ENCODE measurements around the gene BACH2. TPM values are rescaled to one million over a fixed set of nuclear protein-coding genes. Genes with fewer than 3 reads are reported as not detected.

Gene BACH2
- total RNA-seq, 2 donors from 2014 or later, result 53.7 to 69.9 TPM

DNA sequence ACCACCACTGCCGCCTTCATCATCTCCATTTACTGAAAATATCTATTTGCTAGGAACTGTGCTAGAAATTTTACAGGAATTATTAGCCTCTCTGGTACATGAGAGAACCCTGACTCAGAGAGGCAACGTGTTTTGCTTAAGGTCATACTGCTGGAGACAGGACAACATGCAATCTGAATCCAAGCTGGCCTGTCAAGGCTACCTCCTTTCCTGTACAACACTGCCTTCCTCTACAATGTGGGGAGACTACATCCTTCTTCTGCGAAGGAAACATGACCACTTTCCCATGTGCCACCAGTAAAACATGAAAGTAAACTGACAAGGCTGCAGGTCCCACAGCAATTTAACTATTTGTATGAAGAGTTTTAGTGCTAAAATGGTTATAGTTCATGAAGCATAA lies 200.9 kb downstream of the BACH2 start:
- Mint-ChIP-seq H3K4me3 (no peak overlapping the region), H3K27ac (peak overlapping the region; percentile 16), H3K36me3 (ENCODE audit: low read depth) (no peaks in the 10 kb centered on the region), H3K27me3 (no peaks in the 10 kb centered on the region), H3K4me1 (peaks cover 41% of the 10 kb centered on the region)
- ATAC-seq, result no peak
- no peak for DNase-seq
- H3K9me3 ChIP-seq (ENCODE audit: control insufficient read depth, low read length, poor library complexity, severe bottlenecking), result no peaks in the 10 kb centered on the region

DNA sequence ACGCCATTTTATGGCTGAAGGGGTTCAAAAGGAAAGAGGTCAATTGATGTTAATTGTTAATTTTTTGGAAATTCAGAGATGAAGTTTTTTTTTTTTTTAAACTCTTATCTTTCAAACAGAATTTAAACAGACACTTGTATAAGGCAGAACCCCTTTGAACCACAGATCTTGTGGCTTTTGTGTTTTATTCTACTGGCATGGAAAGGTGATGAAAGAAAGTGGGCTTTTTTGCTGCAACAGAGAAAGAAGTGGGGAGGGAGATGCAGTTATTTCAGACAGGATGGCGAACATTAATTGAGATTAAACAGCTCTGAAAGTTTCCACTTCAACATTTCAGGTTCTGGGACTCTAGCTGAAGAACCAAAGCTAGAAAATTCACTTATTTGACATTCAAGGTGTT lies 201.5 kb downstream of the BACH2 start:
- Mint-ChIP-seq H3K27me3 (no peaks in the 10 kb centered on the region), H3K4me3 (no peak overlapping the region), H3K27ac (peak overlapping the region; percentile 39), H3K36me3 (ENCODE audit: low read depth) (no peaks in the 10 kb centered on the region), H3K4me1 (peaks cover 41% of the 10 kb centered on the region)
- DNase-seq, result no peak
- ATAC-seq, result no peak
- no peaks in the 10 kb centered on the region for H3K9me3 ChIP-seq (ENCODE audit: control insufficient read depth, low read length, poor library complexity, severe bottlenecking)

DNA sequence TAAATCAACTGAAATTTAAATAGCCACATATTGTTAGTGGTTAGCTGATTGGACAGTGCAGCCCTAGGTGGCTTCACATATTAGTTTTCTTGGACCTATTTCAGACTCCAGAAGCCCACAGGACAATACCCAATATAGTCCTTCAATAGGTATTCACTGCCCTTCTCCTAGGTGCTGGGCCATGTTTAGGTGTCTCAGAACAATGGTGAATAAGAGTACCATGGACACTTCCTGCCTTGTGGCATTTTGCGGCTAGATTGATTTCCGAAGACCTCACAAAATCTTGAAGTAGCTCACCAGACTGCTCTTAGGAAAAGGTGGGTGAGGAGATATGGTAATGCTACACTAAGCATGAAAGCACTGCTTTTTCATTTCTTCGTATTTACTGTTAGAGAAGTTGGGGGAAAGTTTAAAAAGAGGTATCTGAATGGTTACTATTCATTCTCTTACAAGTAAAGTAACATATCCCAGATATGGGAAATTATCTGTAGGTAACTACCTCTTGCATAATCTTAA lies 203.0 kb downstream of the BACH2 start:
- Mint-ChIP-seq H3K27ac (no peak overlapping the region), H3K4me3 (no peak overlapping the region), H3K4me1 (peaks cover 33% of the 10 kb centered on the region), H3K36me3 (ENCODE audit: low read depth) (no peaks in the 10 kb centered on the region), H3K27me3 (no peaks in the 10 kb centered on the region)
- DNase-seq (no peak), ATAC-seq (no peak)
- no peaks in the 10 kb centered on the region for H3K9me3 ChIP-seq (ENCODE audit: control insufficient read depth, low read length, poor library complexity, severe bottlenecking)

DNA sequence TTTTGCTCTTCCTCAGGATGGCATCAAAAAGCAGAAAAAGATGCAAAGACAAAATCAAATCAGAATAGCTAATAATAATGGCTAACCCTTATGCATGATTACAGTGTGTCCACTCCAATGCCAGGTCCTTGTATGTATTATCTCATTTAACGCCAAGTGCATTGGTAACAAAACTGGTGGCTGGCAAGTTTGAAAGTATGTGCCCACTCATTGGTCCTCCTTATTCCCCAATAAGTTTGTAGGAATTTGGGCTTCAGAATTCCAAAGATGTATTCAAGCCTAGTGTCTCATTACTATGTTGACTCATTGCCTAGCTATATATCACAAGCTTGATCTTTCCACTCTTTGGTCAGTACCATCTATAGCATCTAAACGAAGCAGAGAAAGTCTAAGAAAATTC lies 205.8 kb downstream of the BACH2 start:
- ATAC-seq, result no peak
- peaks cover 2% of the 10 kb centered on the region for H3K36me3 Mint-ChIP-seq (ENCODE audit: low read depth)
- H3K4me3 Mint-ChIP-seq, result no peak overlapping the region
- no peaks in the 10 kb centered on the region for H3K27me3 Mint-ChIP-seq
- H3K4me1 Mint-ChIP-seq, result peaks cover 12% of the 10 kb centered on the region
- no peaks in the 10 kb centered on the region for H3K9me3 ChIP-seq (ENCODE audit: control insufficient read depth, low read length, poor library complexity, severe bottlenecking)
- no peak for DNase-seq
- no peak overlapping the region for H3K27ac Mint-ChIP-seq

DNA sequence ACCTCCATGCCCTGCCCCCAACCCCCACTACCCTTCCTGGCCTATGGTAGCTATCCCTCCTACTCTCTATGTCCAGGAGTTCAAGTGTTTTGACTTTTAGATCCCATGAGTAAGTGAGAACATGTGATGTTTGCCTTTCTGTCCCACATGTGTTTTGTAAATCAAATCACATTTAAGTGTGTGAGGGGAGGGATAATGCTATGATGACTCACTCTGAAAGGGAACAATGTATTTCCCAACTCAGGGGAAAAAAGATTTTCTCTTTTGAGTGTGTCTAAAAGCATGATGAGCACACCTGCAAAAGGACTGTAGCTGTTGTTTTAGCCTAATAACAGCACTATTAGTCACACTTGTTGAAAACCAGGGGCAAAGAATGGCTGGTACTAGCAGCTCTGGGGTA lies 208.6 kb downstream of the BACH2 start:
- no peak for ATAC-seq
- Mint-ChIP-seq H3K27me3 (no peaks in the 10 kb centered on the region), H3K4me1 (peaks cover 16% of the 10 kb centered on the region), H3K36me3 (ENCODE audit: low read depth) (peaks cover 2% of the 10 kb centered on the region), H3K27ac (no peak overlapping the region), H3K4me3 (no peak overlapping the region)
- H3K9me3 ChIP-seq (ENCODE audit: control insufficient read depth, low read length, poor library complexity, severe bottlenecking), result no peaks in the 10 kb centered on the region
- no peak for DNase-seq

DNA sequence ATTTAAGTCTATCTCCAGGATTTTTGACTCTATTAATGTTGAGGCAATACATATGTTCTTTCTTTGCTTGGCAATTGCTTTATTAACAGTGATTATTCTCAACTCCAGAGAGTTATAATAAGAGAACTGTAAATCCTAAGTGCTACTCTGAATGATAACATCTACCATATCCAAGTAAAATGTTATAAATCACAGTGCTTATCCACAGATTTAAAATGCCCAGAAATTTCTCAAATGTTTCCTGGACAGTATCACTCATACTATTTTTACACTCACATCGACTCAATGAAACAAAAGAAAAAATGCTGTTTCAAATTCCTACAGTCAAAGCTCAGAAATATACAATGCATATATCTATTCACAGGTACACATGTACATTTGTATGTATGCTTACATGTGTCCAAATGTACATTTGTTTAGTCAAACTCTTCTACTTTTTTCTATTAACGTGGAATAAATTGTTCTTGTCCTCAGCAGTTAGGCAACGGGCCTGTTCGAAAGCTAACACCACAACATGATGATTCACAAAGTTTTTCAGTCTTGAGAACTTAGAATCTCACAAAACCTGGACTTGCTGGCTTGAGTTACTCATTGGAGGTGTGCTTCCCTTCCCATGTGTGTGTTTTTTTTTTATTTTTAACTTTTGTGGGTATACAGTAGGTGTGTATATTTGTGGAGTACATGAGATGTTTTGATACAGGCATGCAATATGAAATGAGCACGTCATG lies 209.4 kb downstream of the BACH2 start:
- Mint-ChIP-seq H3K36me3 (ENCODE audit: low read depth) (peaks cover 2% of the 10 kb centered on the region), H3K27me3 (no peaks in the 10 kb centered on the region), H3K4me1 (peaks cover 21% of the 10 kb centered on the region), H3K27ac (no peak overlapping the region), H3K4me3 (no peak overlapping the region)
- H3K9me3 ChIP-seq (ENCODE audit: control insufficient read depth, low read length, poor library complexity, severe bottlenecking), result no peaks in the 10 kb centered on the region
- ATAC-seq (no peak), DNase-seq (no peak)

DNA sequence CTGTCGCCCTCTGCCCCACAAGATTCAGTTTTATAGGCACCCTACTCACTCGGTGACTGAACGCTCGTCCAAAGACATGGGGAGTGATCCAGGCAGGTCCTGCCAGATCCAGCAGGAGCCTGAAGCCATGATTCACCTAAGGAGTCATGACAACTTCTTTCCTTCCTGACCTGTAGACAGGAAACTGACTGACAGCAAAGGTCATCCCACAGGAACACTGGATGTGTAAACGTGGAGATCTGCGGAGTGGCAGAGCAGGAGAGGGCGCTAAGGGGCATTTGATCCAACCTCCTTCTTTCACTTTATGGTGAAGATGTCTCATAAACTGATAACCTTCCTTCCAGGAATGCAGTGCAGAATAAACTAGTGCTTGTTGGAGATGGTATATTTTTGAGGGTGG lies 210.1 kb downstream of the BACH2 start:
- Mint-ChIP-seq H3K36me3 (ENCODE audit: low read depth) (peaks cover 2% of the 10 kb centered on the region), H3K4me1 (peaks cover 27% of the 10 kb centered on the region), H3K27me3 (no peaks in the 10 kb centered on the region), H3K4me3 (no peak overlapping the region), H3K27ac (no peak overlapping the region)
- ATAC-seq (no peak), DNase-seq (no peak)
- H3K9me3 ChIP-seq (ENCODE audit: control insufficient read depth, low read length, poor library complexity, severe bottlenecking), result no peaks in the 10 kb centered on the region

DNA sequence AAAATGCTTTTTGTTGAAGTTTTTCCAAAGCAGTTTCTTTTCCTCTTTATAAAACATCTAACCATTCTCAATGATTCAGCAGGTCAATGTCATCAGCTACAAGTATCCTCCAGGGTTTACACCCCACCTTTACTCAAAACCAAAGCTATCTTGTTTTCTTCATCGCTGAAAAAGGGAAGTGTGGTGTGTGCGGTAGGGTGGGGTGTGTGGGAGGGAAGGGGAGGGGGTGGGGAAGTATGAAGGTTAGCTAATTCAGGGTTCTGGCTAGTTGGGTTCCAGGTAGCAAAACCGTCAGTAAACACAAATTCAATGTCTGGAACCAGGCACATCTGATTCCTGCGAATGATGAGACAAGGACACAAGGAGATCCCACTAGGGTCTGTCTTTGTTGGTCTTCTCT lies 212.8 kb downstream of the BACH2 start:
- Mint-ChIP-seq H3K27me3 (no peaks in the 10 kb centered on the region), H3K4me3 (peak overlapping the region; percentile 63), H3K36me3 (ENCODE audit: low read depth) (peaks cover 2% of the 10 kb centered on the region), H3K4me1 (peaks cover 47% of the 10 kb centered on the region), H3K27ac (peak overlapping the region; percentile 82)
- no peaks in the 10 kb centered on the region for H3K9me3 ChIP-seq (ENCODE audit: control insufficient read depth, low read length, poor library complexity, severe bottlenecking)
- DNase-seq, result no peak
- peak; percentile 32 for ATAC-seq

DNA sequence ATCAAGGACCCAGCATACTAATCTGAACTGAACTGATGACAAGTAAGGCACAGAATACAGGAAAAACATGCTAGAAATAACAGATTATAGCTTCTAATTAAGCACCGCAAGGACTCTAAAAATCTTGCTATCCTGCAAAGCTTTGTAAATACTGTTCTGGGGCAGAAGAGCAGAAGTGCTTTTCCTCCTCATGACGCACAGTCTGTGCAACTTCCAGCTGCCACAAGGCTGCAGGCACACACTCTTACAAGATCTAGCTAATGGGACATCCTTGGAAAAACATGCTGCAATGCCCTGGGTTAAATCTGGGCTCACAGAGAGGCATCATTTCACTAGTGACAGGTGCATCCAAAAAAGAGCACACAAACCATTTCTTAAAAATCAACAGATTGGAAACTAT lies 213.8 kb downstream of the BACH2 start:
- no peak for DNase-seq
- no peak for ATAC-seq
- Mint-ChIP-seq H3K4me1 (peaks cover 57% of the 10 kb centered on the region), H3K27me3 (no peaks in the 10 kb centered on the region), H3K36me3 (ENCODE audit: low read depth) (peaks cover 2% of the 10 kb centered on the region), H3K4me3 (peak overlapping the region; percentile 36), H3K27ac (peak overlapping the region; percentile 91)
- H3K9me3 ChIP-seq (ENCODE audit: control insufficient read depth, low read length, poor library complexity, severe bottlenecking), result no peaks in the 10 kb centered on the region

DNA sequence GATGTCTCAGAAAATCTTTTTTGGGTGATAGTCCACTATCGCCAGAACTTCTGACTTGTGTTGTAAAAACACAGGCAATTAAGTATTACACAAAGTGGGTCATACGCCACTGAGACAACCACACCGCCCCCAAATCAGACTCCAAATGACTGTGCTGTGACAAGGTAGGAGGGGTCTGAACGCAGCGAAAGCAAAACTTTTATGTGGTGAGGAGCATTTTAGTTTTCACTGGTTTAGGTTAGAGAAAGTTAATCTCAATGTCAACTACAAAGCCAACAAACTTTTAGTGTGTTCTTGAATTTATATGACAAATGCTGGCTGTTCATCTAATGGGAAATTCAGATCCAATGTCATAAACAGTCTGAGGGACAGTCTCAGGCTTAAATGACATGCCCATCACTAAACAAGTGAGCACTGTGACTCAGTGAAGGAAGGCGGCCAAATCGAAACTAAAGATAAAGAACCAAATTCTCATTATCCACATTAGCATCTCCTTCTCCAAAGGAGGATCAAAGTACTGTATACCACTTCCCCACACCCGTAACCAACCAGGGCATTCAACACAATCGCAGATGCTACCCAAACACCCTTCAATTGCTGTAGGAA lies 215.7 kb downstream of the BACH2 start:
- DNase-seq (peak in 2 of 3 donors; percentile 40), ATAC-seq (peak; percentile 81)
- H3K27ac Mint-ChIP-seq, result peak overlapping the region; percentile 91
- peak overlapping the region; percentile 92 for H3K4me3 Mint-ChIP-seq
- H3K27me3 Mint-ChIP-seq, result peaks cover 4% of the 10 kb centered on the region
- no peaks in the 10 kb centered on the region for H3K9me3 ChIP-seq (ENCODE audit: control insufficient read depth, low read length, poor library complexity, severe bottlenecking)
- peaks cover 74% of the 10 kb centered on the region for H3K4me1 Mint-ChIP-seq
- H3K36me3 Mint-ChIP-seq (ENCODE audit: low read depth), result peaks cover 1% of the 10 kb centered on the region

DNA sequence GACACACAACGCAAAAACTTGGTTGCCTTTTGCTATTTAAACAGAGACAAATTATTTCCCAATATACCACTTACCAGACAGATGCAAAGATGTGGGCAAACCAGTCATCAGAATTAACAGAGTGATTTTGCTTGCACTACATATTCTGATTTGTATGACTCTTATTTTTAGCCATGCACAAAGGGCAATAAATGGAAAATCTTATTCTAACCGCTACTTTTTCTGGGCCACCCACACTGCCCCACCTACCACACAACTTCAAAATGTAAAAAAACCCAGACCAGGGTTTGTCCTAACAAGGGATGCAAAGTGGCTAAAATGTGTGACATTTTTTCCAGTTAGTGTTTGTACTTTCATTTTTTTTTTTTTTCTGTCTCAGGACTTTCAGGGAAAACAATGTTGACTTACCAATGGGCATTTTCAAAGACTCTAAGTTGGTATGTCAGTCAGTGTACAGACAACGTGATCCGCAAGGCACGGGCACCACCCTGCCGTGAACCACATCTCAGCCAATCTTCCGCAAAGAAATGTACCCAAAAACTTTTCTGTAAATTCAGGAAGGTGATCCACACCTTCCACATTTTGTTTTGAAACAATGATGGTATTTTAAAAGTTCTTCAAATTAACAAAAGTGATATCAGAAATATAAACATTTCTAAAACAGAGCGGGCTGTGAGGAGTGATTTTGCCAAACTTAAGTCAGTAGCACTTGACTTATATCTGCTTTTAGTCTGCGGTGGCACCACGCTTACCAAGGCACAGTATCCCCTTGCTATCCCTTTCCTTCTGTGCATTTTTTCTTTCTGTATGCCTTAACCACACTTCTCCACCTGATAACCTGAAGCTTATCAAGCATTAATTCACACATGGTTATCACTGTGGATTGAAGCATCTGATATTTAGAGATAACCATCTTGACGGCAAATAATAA lies 216.8 kb downstream of the BACH2 start:
- no peak for ATAC-seq
- H3K27ac Mint-ChIP-seq, result peak overlapping the region; percentile 91
- H3K36me3 Mint-ChIP-seq (ENCODE audit: low read depth), result peaks cover 3% of the 10 kb centered on the region
- H3K4me3 Mint-ChIP-seq, result peak overlapping the region; percentile 92
- H3K27me3 Mint-ChIP-seq, result peaks cover 4% of the 10 kb centered on the region
- no peaks in the 10 kb centered on the region for H3K9me3 ChIP-seq (ENCODE audit: control insufficient read depth, low read length, poor library complexity, severe bottlenecking)
- peaks cover 73% of the 10 kb centered on the region for H3K4me1 Mint-ChIP-seq
- DNase-seq, result no peak

DNA sequence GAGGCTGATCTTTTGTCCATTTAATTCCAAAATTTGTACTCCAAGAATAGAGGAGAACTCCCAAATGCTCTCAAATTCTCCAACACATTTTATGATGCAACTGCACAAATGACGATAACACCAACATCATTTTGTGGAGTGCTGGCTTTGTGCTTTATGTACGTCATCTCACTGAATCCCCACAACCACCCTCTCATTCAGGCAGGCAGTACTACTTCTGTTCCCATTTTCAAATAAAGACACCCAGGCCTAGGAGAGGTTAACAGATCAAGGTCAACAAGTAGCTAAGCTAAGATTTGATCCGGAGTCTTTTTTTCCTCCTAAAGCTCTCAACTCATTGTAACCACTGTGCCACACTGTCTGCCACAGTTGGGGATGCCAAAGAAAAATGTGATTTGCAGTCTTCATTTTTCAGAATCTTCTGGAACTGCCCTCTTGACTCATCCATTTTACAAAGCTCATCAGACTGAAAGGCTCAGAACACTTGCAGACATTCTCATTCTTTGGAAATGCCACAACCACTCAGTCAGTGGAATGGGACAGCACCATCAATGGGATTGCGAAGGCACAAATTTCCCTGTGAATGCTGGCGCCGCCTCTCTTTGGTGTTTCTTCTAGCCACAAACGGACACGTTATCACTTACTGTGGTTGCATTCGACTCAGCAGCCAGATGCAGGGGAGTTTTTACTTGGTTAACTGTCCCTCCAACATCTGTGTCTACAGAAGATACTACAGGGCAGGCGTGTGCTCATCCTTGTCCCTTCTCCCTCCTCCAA lies 217.9 kb downstream of the BACH2 start:
- H3K27me3 Mint-ChIP-seq, result peaks cover 5% of the 10 kb centered on the region
- DNase-seq, result peak in 1 of 3 donors; percentile 11
- H3K4me3 Mint-ChIP-seq, result peak overlapping the region; percentile 92
- H3K4me1 Mint-ChIP-seq, result peaks cover 72% of the 10 kb centered on the region
- peaks cover 3% of the 10 kb centered on the region for H3K36me3 Mint-ChIP-seq (ENCODE audit: low read depth)
- H3K27ac Mint-ChIP-seq, result peak overlapping the region; percentile 91
- H3K9me3 ChIP-seq (ENCODE audit: control insufficient read depth, low read length, poor library complexity, severe bottlenecking), result no peaks in the 10 kb centered on the region
- peak; percentile 51 for ATAC-seq

All from T-helper 17 cell (primary cell).